Activated T-helper 1 cell treated with Interleukin-2 at 50 U/mL for 16 hours (primary cell): ENCODE measurements around the gene HIVEP3.

ENCODE experiments used
- DNase-seq: peaks from one replicate; pipeline ENCODE4 v3.0.0-alpha.2; 2020; ENCODE audit warnings: low read depth

Gene HIVEP3

GRCh38 chr1:41894101-41894807 lies 24.5 kb downstream of the HIVEP3 start:
- DNase-seq, result no peak

DNA sequence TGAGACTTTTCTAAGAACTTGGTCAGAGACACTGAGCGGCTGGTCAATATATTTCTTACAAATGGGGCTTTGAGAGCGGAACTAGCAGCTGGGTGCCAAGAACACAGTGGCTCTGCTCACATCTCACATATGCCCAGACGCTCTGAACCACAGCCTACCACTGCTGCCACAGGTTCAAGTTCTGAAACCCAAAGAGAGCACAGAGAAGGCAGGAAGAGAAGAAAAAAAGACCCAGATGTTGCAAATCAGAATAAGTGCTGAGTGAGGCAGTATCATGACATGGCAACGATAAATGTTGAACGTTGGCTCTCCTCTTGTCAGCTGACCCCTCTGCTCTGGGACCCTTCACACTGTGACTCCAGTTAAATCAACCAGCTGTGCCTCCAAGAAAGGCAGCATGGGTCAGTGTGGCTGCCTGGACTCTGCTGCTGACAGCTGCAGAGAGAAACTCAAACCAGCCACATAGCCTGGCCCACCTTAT lies 26.4 kb downstream of the HIVEP3 start:
- no peak for DNase-seq

- peak; percentile 36 for DNase-seq
Measured at GRCh38 chr1:41891199-41891896, 27.4 kb downstream of the HIVEP3 start.

GRCh38 chr1:41890825-41891198 lies 27.9 kb downstream of the HIVEP3 start:
- no peak for DNase-seq

DNA sequence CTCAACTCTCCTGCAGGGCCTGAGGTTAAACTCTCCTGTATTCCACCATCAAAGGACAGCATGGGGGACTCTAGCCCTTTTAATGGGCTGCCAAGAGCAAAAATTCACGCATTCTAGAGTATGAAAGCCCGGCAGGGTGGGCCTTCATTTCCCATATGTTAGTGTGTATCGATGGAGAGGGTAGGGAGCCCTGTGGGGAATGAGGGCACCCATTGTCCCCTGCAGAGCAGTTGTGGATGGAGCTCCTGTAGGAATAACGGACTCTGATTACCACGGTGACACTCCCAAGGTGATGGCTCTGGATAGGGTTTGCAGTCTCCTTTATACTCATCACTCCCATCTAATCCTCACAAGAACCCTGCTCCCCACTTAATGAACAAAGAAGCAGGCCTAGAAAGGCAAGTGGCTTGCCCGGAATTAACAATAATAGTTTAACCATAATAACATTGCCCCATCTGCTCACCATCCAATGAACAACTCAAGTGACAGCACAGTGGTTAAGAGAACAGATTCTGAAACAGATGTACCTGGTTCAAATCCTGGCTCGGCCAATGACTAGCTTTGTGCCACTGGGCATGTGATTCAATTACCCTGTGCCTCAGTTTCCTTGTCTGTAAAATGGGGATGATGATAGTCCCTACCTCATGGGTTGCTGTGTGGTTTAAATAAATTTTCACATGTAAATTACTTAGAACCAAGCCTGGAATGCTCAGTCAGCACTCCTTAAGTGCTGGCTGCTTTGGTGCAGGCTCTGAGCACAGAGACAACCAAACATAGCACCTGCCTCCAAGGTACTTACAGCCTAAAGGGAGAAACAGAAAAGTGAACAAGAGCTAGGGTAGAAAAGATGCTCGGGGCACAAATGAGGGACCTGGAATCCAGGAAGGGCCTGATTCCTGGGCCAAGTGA lies 29.0 kb downstream of the HIVEP3 start:
- no peak for DNase-seq

DNA sequence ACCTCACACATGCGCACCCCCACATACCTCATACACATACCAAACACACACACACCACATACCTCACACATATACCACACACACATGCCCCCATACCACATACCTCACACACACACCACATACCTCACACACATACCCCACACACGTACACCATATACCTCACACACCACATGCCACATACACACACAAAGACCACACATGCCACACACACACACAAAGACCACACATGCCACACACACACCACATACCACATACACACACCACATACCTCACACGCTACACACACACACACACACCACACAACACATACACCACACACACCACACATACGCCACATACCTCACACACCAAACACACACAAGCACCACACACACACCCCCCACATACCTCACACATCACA lies 30.0 kb downstream of the HIVEP3 start:
- DNase-seq, result no peak

DNA sequence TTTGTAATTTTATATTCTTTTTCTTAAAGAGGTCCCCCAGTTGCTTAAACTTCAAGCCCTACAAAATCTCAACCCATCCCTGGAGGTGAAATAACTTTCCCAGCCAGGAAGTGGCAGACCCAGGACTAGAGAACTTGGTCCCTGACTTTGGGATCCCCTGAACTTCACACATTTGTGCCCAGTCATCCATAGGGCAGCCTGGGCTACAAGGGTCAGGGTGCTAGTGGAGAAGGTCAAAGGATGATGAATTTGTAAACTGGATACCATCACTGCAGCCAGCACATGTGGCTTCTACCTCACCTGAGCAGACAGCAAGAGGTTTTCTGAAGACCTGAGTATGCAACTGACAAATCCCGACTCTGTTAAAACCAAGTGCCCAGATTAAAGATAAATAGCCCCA lies 31.4 kb downstream of the HIVEP3 start:
- DNase-seq, result no peak

DNA sequence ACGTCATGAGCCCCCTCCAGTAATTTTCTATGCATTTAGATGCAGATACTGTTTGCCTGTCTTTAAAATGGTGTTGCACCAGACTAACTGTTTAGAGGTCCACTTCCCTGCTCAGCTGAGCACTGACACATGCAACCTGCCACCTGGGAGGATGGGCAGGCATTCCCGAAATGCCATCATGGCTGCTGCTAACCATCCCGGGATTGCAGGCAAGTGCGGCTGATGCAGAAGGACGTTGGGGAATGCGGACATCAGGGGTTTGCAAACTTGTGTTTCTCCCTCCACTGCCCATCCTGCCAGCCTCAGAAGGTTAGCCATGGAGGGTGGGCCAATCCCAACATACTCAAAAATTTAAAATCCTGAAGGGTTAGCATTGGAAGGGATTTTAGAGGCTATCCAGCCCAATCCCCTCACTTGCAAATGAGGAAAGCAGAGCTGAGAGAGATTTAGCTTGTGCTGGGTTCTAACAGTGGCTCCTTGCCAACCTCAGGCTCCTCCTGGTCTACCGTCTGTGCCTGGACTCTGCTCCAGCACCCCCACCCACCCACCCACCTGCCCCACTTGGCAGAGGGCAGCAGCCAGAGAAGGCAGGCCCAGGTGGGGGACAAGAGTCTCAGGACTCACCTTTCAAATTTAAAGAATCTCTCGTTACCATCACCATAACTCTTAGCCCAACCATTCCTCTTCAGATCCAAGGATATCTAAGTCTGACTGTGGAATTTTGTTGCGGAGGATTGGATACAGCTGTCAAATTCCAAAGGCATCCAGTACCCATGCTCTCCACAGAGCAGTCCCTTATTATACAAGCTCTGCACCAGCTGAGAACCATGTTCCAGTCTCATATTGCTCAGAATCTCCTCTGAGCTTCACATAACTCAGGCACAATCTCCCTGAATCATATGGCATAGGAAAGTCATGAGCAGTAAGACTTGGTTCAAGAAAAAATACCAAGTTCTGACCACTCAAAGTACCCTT lies 34.2 kb downstream of the HIVEP3 start:
- no peak for DNase-seq

GRCh38 chr1:41883507-41883906 lies 35.2 kb downstream of the HIVEP3 start:
- no peak for DNase-seq

GRCh38 chr1:41882486-41882885 lies 36.2 kb downstream of the HIVEP3 start:
- no peak for DNase-seq

GRCh38 chr1:41882068-41882477 lies 36.6 kb downstream of the HIVEP3 start:
- no peak for DNase-seq

DNA sequence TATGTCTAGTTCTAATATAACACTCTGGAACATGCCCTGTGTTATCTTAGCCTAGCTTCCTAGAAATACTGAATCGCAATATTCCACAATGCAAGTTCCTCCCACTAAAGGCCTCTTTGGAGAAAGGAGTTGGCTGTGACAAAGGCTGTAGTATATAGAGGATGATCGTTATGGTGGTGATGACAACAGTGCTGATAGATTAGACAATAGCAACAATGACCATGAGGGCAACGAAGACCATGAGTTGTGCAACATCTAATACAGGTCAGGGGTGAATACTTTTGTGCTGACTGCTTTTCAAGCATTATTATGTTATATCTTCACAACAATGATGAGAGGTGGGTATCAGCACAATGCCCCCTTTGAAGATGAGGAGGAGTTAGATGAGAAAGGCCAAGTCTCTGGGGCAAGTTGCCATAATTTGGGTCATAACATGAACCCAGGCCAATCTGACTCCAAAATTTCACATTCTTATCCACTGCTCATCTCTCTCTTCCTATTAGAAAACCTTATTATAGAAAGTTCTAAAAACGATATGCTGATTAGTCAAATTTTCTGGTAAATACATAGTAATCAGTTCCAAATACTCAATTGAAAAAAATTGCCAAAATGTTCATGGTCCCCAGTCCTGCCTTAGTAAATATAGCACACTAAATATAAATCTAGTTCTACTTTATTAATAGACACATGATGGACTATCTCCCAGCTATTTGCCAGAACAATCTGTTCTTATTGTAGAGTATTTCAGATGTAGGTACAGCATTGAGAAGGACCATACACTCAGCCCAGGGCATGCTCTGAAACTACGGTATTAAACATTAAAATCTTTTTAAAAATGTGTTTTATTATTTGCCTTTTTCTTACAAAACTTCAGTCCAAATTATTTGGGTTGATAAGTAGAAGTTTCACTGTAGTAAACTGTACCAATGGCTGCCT lies 37.5 kb downstream of the HIVEP3 start:
- DNase-seq, result no peak

DNA sequence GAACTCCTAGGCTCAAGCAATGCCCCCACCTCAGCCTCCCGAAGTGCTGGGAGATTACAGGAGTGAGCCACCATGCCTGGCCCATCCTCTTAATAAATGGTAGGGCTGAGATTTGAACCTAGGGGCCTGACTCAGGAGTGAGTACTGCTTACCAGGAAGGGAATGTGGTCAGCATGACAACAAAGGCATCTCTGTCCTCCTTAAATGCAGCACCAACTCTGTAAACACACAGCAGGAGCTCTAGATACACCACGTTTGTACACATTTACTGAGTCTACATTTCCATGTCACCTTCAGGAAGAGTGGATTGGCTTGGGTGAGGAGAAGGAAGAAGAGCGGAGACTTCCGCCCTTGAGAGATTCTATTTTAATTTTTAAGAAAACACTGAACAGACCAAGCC lies 38.5 kb downstream of the HIVEP3 start:
- no peak for DNase-seq

GRCh38 chr1:41879617-41880016 lies 39.1 kb downstream of the HIVEP3 start:
- DNase-seq, result no peak

GRCh38 chr1:41878911-41879310 lies 39.8 kb downstream of the HIVEP3 start:
- no peak for DNase-seq

- DNase-seq, result no peak
Measured at GRCh38 chr1:41878495-41878894, 40.2 kb downstream of the HIVEP3 start.

- no peak for DNase-seq
Measured at GRCh38 chr1:41876576-41877445, 41.9 kb downstream of the HIVEP3 start.

GRCh38 chr1:41875487-41875886 lies 43.2 kb downstream of the HIVEP3 start:
- no peak for DNase-seq

DNA sequence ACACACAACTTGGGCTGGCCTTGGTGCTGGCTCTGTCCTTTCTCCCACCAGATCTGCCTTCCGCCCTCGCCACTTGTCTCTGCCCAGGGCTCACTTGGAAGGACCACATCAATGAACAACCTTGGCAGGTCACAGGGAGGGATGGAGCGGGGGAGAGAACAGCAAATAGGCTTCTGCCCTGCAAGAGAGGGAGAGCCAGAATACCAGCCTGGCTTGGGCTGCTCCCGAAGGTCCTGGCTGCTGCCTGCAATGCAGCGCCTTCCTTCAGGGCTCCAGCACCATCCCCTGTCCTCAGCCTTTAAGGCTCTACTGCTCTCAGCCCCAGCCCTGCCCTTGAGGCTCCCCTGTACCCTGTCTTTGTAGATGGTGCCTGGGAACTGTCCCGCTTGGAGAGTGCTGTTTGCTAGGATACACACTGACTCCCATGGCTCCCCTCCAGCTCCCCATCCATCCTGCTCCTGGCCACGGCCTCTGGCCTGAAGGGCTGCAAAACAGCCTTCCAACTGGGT lies 43.8 kb downstream of the HIVEP3 start:
- no peak for DNase-seq
